Measurements from ENCODE around the gene WDR75.

Gene WDR75

GRCh38 chr2:189521699-189522434 lies 80.6 kb downstream of the WDR75 start:
- Histone ChIP-seq H3K9me3 (ENCODE audit: control insufficient read depth in 1 of 2, low read length in 2 of 2) (no peaks in the 10 kb centered on the region), H3K27me3 (ENCODE audit: control insufficient read depth in 1 of 2, insufficient read depth in 2 of 2, low read length in 2 of 2) (no peaks in the 10 kb centered on the region), H3K4me3 (ENCODE audit: low read depth in 1 of 2, low read length in 2 of 2) (no peak overlapping the region), H3K27ac (ENCODE audit: low read depth, low read length) (peak overlapping the region; percentile 77), H3K4me1 (ENCODE audit: control insufficient read depth in 1 of 2, insufficient read depth in 2 of 2, low read length in 2 of 2) (peaks cover 31 to 38% of the 10 kb centered on the region in 2 donors), H3K36me3 (ENCODE audit: control insufficient read depth in 1 of 2, insufficient read depth in 2 of 2, low read length in 2 of 2) (no peaks in the 10 kb centered on the region), H3K9ac (ENCODE audit: low read depth in 1 of 2, low read length in 2 of 2) (peak overlapping the region in 1 of 2 donors; percentile 20)

- Histone ChIP-seq H3K4me1 (ENCODE audit: control insufficient read depth in 1 of 2, insufficient read depth in 2 of 2, low read length in 2 of 2) (peaks cover 35 to 43% of the 10 kb centered on the region in 2 donors), H3K27me3 (ENCODE audit: control insufficient read depth in 1 of 2, insufficient read depth in 2 of 2, low read length in 2 of 2) (no peaks in the 10 kb centered on the region), H3K27ac (ENCODE audit: low read depth, low read length) (peak overlapping the region; percentile 77), H3K36me3 (ENCODE audit: control insufficient read depth in 1 of 2, insufficient read depth in 2 of 2, low read length in 2 of 2) (no peaks in the 10 kb centered on the region), H3K9me3 (ENCODE audit: control insufficient read depth in 1 of 2, low read length in 2 of 2) (no peaks in the 10 kb centered on the region), H3K9ac (ENCODE audit: low read depth in 1 of 2, low read length in 2 of 2) (peak overlapping the region; percentile 2 to 44), H3K4me3 (ENCODE audit: low read depth in 1 of 2, low read length in 2 of 2) (peak overlapping the region; percentile 3 to 42)
Observed at GRCh38 chr2:189522435-189523151, 81.3 kb downstream of the WDR75 start.

- Histone ChIP-seq H3K4me3 (ENCODE audit: low read depth in 1 of 2, low read length in 2 of 2) (no peak overlapping the region), H3K9ac (ENCODE audit: low read depth in 1 of 2, low read length in 2 of 2) (no peak overlapping the region), H3K4me1 (ENCODE audit: control insufficient read depth in 1 of 2, insufficient read depth in 2 of 2, low read length in 2 of 2) (peaks cover 42 to 49% of the 10 kb centered on the region in 2 donors), H3K27me3 (ENCODE audit: control insufficient read depth in 1 of 2, insufficient read depth in 2 of 2, low read length in 2 of 2) (no peaks in the 10 kb centered on the region), H3K36me3 (ENCODE audit: control insufficient read depth in 1 of 2, insufficient read depth in 2 of 2, low read length in 2 of 2) (no peaks in the 10 kb centered on the region), H3K27ac (ENCODE audit: low read depth, low read length) (no peak overlapping the region), H3K9me3 (ENCODE audit: control insufficient read depth in 1 of 2, low read length in 2 of 2) (no peaks in the 10 kb centered on the region)
Observed at GRCh38 chr2:189524746-189525145, 83.5 kb downstream of the WDR75 start.
